ENCODE results near the gene CARD16. TPM values are rescaled to one million over a fixed set of nuclear protein-coding genes. Genes with fewer than 3 reads are reported as not detected.

The CARD16 gene
- total RNA-seq = 1.4 TPM

GRCh38 chr11:105044557-105045524 is at the start of gene CARD16:
Gene CARD16 (minus strand): TSS chr11:105045335. CDS start chr11:105045297, 38 bp downstream.

GRCh38 chr11:105034813-105035620 is 10.1 kb downstream of the CARD16 start, which contains the start of gene CASP1:
Gene CASP1 (minus strand): TSS chr11:105035144. CDS start chr11:105035113, 31 bp downstream.

GRCh38 chr11:105023003-105023402 is 22.1 kb downstream of the CARD16 start, which contains the start of gene CASP5:
Gene CASP5 (minus strand): TSS chr11:105023168. CDS start chr11:105023136, 32 bp downstream.

Other genes with a start within 250 kb of the CARD16 start
- gene CASP12, start 146.9 kb downstream of the CARD16 start, total RNA-seq = not detected
- gene CASP4, start 76.8 kb downstream of the CARD16 start, total RNA-seq = 4.2 TPM
- not detected for gene CASP5, start 22.2 kb downstream of the CARD16 start, total RNA-seq
- gene CASP1, start 10.2 kb downstream of the CARD16 start, total RNA-seq = 3.7 TPM
- not detected for gene CARD18, start 94.4 kb upstream of the CARD16 start, total RNA-seq